Choroid plexus epithelial cell (primary cell): ENCODE data around the gene ZYG11B.
A peak's percentile ranks its signal among the peaks of the same experiment; 100 is the strongest.
"Not testable (repeated sequence)": the region's sequence is repeated elsewhere in the genome, so short reads cannot be mapped to it uniquely, and the experiment has no call there.

Experiments
- DNase-seq: peaks from one replicate; pipeline ENCODE4 v3.0.0-alpha.2; 2010; ENCODE audit warnings: low read depth
- H3K4me3 ChIP-seq: 2 replicates; pipeline ENCODE4 v1.5.1; 2011; ENCODE audit warnings: low read depth, mild to moderate bottlenecking, control low read depth, low read length, moderate library complexity
- CTCF ChIP-seq: conservative IDR thresholded peaks from 2 replicates; pipeline ENCODE4 v1.5.1; 2011; ENCODE audit warnings: low read depth, mild to moderate bottlenecking, control low read depth, inconsistent platforms, low read length, moderate library complexity

ZYG11B gene

GRCh38 chr1:52756020-52756419, 29.8 kb downstream of the ZYG11B start:
- DNase-seq: peak; percentile 61
- no peak for TF ChIP-seq CTCF
- H3K4me3 ChIP-seq: no peak overlapping the region

- no peak for DNase-seq
- no peak overlapping the region for H3K4me3 ChIP-seq
- no peak for TF ChIP-seq CTCF
These were observed 33.7 kb downstream of the ZYG11B start for GRCh38 chr1:52759908-52760307.

- no peak for TF ChIP-seq CTCF
- no peak overlapping the region for H3K4me3 ChIP-seq
- no peak for DNase-seq
These were observed 41.5 kb downstream of the ZYG11B start for GRCh38 chr1:52767596-52768280.

DNA sequence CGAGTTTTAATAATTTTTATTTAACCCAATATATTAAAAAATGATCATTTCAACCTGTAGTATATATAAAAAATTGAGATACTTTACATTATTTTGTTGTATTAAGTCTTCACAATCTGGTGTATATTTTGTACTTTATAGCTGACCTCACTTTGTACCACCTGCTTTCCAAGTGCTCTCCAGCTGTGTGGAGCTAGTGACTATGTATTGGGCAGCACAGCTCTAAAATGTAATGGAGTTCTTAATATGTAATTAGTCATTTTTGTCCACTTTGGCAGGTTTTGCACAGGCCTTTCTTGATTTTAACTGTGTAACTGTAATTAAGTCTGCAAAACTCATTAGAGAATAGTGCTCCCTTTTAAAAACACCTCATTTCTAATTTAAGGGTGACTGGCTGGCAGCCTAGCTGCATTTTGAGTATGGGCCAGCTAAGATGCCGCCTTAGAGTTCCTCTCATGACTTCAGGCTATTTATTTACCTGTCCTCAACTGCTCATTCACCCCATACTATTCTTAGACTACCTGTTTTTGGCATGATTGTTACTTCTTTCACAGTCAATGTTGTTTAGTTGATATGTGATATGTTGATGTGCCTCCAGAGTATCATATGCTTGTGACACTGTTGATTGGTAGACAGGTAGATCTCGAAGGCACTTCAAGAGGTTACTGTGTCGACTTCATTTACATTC, 43.2 kb downstream of the ZYG11B start:
- no peak for DNase-seq
- no peak overlapping the region for H3K4me3 ChIP-seq
- no peak for TF ChIP-seq CTCF

- no peak for DNase-seq
- H3K4me3 ChIP-seq: no peak overlapping the region
- no peak for TF ChIP-seq CTCF
These were observed 45.1 kb downstream of the ZYG11B start for GRCh38 chr1:52771384-52771783.

- DNase-seq: no peak
- no peak for TF ChIP-seq CTCF
- H3K4me3 ChIP-seq: no peak overlapping the region
These were observed 59.9 kb downstream of the ZYG11B start for GRCh38 chr1:52786148-52786547.

DNA sequence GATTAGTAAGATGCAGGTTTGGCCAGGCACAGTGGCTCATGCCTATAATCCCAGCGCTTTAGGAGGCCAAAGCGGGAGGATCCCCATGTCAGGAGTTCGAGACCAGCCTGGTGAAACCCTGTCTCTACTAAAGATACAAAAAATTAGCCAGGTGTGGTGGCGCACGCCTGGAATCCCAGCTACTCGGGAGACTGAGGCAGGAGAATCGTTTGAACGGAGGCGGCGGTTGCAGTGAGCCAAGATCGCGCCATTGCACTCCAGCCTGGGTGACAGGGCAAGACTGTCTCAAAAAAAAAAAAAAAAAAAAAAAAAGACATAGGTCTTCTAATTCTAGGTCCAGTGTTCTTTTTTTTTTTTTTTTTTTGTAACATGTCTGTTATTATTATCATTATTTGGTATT, 64.2 kb downstream of the ZYG11B start:
- H3K4me3 ChIP-seq, DNase-seq: not testable (repeated sequence)
